T-helper 2 cell (primary cell): Measurements from ENCODE around the gene JUN.

Experiments used
- DNase-seq, 5 experiments: peaks; one replicate each; pipeline versions ENCODE4 v3.0.0 to v3.0.0-alpha.2; 2012 to 2022
- total RNA-seq, 2 donors: gene quantifications; one replicate each; lab custom pipeline; 2026; lab: John Stamatoyannopoulos, UW

The JUN gene
- 2,984 to 5,789 reads per million in 2 donors for total RNA-seq

GRCh38 chr1:58783993-58784757 lies at the start of gene JUN:
Gene JUN (minus strand): TSS chr1:58784047. CDS start chr1:58783070, 977 bp downstream.
- peak; percentile 94 to 99 (median 98) for DNase-seq

DNA sequence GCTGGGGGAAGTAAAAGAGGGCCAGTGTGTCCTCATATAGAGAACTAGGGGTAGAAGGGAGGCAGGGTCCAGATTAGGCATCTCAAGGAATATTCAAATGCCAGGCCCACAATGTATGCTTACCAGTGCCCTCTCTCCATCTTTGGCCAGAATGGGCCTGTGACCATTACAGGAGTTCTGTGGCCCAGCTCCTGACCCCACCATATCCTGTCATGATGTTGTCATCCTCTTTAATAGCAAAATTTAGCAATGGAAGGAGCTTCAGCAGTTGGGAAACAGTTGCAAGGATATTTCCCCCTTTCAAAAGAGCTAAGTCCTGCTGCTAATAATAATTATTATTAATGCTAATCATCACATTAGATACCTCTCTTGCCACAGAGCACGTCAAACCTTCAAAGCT lies 49.3 kb upstream of the JUN start:
- DNase-seq: no peak

GRCh38 chr1:58830291-58830690 lies 46.4 kb upstream of the JUN start:
- DNase-seq: no peak

DNA sequence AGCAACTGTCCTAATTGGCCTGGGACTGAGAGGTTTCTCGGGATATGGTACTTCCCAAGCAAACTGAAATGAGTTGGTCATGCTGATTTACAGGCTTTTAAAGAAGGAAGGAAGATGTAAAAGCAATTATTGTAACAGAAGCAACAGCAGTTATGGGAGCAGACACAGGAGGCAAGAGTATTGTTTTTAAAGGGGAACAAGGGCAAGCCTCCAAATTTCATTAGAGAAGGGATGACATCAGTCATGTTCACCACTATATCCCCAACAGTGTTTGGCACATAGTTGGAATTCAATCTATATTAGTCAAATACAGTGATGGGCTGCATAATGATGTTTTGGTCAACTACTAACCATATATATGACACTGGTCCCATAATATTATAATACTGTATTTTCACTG lies 46.0 kb upstream of the JUN start:
- DNase-seq: no peak

DNA sequence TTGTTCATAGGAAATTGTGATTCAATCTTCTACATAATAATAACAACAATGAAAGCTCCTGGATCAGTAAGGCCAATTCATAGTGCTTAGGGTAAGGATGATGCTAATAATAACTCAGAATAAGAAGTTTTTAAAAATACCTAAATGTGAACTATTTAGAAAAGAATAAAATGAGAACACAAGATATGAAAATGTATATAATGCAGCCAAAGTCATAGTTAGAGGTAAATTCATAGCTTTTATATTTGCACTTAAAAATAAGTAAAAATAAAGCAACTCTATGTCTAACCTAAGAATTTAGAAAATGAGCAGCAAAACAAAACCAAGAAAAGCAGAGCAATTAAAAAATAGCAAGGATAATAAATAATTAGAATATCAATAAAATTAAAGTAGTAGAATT lies 43.5 kb upstream of the JUN start:
- no peak for DNase-seq

GRCh38 chr1:58824753-58825389 lies 41.0 kb upstream of the JUN start:
- DNase-seq: no peak

GRCh38 chr1:58823481-58824010 lies 39.7 kb upstream of the JUN start:
- DNase-seq: no peak

DNA sequence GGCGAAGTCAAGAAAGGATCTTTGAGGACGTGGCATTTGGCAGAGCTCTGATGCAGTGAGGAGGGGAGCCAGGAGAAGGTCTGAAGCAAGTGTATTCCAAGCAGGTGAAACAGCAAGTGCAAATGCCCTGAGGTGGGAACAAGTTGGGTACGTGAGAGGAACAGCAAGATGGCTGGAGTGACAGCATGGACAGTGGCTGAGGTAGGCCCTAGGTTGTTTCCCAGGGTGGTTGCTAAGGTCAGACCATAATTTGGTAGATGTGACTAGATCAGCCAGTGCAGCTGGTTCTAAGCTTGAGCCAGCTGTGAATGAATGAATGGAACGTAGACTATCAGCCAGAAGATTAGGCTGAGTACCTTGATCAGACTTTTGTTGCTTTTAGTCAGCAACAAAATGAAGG lies 37.5 kb upstream of the JUN start:
- DNase-seq: no peak

DNA sequence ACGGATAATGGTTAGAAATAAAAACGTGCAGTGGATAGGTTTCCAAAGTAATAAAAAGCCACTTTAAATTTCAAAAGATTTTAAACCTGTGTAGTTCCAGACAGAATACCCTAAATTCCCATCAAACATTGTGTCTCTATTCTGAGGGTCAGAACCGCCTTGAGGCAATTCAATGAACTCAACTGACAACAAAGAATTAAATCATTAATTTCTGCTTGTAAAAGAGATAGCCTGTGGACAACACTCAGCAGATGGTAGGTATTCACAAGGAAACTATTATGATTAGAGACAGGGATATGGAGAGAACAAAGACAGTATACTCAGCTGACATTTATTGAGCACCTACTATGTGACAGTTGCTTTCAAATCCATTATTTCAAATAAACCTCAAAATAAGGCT lies 35.1 kb upstream of the JUN start:
- no peak for DNase-seq

DNA sequence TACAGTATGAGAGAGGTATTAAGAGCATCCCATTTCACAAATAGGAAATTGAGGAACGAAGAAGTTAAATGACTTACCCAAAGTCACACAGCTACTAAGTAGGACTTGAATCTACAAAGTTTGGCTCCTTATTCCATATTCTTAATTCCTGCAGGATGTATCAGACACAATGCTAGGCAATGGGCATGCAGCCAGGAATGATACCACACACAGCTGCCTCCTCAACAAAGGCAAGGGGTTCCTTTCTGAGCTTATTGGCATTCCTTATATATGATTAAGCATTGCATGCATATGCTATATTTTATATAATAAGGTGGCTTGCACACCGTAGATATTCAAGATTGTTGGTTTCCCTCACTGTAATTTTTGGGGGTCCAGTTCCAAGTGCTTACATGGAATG lies 34.2 kb upstream of the JUN start:
- no peak for DNase-seq

DNA sequence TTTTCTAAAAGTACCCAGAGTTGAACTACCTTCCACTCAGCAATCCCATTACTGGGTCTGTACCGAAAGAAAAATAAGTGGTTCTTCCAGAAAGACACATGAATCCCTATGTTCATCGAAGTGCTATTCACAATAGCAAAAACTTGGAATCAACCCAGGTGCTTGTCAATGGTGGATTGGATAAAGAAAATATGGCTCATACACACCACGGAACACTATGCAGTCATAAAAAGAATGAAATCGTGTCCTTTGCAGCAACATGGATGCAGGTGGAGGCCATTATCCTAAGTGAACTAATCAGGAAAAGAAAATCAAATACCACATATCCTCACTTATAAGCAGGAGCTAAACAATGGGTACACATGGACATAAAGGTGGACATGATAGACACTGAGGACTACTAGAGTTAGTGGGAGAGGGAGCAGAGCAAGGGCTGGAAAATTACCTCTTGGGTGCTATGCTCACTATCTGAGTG lies 32.9 kb upstream of the JUN start:
- no peak for DNase-seq

GRCh38 chr1:58816072-58816746 lies 32.4 kb upstream of the JUN start:
- peak; percentile 58 to 89 (median 68) for DNase-seq

GRCh38 chr1:58815686-58816071 lies 31.8 kb upstream of the JUN start:
- peak in 1 of 5 experiments; percentile 13 for DNase-seq

GRCh38 chr1:58815069-58815685 lies 31.3 kb upstream of the JUN start:
- peak; percentile 17 to 66 (median 27) for DNase-seq

GRCh38 chr1:58814251-58815068 lies 30.6 kb upstream of the JUN start:
- DNase-seq: no peak

GRCh38 chr1:58813801-58814200 lies 30.0 kb upstream of the JUN start:
- DNase-seq: no peak

- no peak for DNase-seq
Measured at GRCh38 chr1:58813361-58813760, 29.5 kb upstream of the JUN start.

DNA sequence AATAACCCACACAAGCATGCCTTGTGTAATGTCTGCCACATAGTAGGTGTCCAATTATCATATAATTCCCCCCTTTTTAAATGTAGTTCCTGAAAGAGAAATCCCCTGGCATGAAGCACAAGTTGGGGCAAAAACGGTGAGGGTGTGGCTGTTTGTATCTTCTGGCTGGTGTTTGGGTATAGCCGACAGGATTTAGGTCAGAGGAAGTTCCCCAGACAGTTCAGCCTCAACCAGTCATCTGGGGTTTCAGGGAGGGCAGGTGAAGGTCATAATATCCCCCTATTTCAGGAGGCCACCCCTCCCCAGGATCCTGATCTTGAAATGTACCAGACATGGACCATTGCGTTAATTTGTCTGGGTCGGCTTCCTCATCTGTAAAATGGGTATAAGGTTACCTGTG lies 29.1 kb upstream of the JUN start:
- DNase-seq: peak in 2 of 5 experiments; percentile 19 to 88

- no peak for DNase-seq
Measured at GRCh38 chr1:58812468-58812867, 28.6 kb upstream of the JUN start.

DNA sequence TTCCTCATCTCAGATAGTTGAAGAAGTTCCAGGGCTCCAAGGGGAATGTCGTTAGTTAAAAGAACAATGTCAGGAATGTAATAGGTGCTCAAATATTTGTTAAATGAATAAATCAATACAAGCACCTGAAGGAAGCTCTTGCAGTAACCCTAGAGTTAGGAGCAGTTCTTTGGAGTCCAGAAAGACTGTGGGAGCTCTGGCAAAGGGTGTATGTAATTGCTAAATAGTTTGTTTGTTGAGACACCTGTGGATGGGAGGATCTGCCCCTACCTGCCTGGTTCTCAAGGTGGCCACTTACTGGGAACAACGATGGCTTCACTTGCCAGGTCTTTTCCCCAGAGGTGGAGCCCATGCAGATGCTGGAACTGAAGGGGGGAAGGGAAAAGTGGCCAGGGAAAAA lies 27.5 kb upstream of the JUN start:
- DNase-seq: no peak

GRCh38 chr1:58809325-58810010 lies 25.6 kb upstream of the JUN start:
- no peak for DNase-seq
